MM.1S (cell line): ENCODE measurements around the gene CLEC14A.

Experiments
- EZH2 ChIP-seq: fragments of 300-600 bp; sonication (generic); optimal IDR thresholded peaks from 2 replicates; pipeline ENCODE3; 2017; ENCODE audit warnings: low read depth, mild to moderate bottlenecking, antibody characterized with exemption, low read length, mixed read lengths
- TF ChIP-seq, protein P1 (sequence below): fragments of 300-600 bp; sonication (generic); IDR thresholded peaks from 2 replicates; pipeline ENCODE4 v1.5.1; 2016; ENCODE audit warnings: antibody characterized with exemption, low read length, mixed read lengths

DNA sequence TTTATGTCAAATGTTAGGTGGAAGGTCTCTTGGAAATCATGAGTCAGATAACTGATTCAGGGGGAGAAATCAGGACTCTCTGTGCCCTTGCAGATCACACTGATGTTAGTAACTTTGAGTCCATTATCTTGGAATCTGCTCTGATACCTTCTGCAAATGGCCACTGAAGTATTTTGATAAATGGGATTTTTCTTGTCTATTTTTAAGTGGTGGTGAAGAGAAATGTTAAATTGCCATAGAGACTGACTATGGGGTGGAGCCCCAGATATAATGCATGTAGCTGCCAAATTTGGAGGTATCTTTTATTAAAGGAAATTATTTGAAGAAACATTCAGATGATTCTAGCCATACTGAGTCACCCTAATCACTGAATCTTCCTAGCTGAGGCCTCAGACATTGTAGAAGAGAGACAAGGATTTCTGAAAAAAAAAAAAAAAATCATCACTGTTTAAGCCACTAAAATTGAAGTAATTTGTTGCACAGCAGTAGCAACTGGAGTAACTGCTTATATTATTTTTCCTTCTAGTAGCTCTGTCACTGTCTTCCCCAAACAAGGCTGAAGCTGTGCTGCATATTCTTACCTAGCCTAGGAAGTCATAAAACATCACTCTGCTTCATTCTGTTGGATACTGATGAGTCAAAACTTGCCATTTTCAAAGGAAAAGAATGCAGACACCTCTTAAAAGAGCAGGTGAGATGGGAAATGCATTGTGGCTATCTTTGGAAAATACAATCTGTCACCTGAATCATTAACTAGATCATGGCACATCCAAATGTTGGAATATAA, 36.0 kb upstream of the CLEC14A start:
- TF ChIP-seq, protein P1, sequence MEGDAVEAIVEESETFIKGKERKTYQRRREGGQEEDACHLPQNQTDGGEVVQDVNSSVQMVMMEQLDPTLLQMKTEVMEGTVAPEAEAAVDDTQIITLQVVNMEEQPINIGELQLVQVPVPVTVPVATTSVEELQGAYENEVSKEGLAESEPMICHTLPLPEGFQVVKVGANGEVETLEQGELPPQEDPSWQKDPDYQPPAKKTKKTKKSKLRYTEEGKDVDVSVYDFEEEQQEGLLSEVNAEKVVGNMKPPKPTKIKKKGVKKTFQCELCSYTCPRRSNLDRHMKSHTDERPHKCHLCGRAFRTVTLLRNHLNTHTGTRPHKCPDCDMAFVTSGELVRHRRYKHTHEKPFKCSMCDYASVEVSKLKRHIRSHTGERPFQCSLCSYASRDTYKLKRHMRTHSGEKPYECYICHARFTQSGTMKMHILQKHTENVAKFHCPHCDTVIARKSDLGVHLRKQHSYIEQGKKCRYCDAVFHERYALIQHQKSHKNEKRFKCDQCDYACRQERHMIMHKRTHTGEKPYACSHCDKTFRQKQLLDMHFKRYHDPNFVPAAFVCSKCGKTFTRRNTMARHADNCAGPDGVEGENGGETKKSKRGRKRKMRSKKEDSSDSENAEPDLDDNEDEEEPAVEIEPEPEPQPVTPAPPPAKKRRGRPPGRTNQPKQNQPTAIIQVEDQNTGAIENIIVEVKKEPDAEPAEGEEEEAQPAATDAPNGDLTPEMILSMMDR: no peak
- TF ChIP-seq EZH2: no peak
